Colon (tissue), 2 donors: ENCODE data around the gene PNP.

Experiments used
- FAIRE-seq: peaks from 2 replicates; lab custom pipeline; 2012; peaks lifted over from hg19 to GRCh38; lab: Jason Lieb, UNC
- donor health status: control.
- donor health status: control.

The PNP gene

DNA sequence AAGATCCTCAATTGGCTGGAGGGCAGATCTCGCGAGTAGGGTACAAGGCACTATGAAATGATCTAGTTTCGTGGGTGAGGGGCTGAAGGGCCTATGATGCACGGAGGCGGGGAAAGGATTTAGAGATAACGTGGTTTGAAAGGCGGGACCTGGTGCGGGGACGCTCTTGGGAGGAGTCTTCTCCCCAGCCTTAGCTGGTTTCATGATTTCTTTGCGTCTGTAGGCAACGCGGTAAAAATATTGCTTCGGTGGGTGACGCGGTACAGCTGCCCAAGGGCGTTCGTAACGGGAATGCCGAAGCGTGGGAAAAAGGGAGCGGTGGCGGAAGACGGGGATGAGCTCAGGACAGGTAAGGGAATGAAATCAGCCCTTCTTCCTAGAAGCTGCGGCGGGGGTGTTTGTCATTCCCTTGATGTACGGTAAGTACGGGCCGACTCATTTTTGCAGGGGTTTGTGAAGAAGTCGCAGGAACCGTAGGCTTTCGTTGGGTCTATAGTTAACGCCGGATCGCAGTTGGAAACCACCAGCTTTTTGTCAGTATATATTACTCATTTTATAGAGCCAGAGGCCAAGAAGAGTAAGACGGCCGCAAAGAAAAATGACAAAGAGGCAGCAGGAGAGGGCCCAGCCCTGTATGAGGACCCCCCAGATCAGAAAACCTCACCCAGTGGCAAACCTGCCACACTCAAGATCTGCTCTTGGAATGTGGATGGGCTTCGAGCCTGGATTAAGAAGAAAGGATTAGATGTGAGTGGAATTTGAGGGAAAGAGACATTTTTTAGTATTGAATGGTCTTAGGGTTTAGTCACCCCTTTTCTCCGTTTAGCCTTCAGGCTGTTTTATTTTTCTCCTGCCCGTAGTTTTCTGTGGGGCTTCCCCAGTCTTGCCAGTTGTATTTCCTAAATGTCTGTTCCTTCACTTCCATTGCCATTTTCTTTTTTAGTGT, 13.6 kb upstream of the PNP start:
- FAIRE-seq = no peak

DNA sequence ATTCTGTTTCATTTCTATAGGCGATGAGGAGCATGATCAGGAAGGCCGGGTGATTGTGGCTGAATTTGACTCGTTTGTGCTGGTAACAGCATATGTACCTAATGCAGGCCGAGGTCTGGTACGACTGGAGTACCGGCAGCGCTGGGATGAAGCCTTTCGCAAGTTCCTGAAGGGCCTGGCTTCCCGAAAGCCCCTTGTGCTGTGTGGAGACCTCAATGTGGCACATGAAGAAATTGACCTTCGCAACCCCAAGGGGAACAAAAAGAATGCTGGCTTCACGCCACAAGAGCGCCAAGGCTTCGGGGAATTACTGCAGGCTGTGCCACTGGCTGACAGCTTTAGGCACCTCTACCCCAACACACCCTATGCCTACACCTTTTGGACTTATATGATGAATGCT, 12.2 kb upstream of the PNP start:
- FAIRE-seq = no peak

- FAIRE-seq = no peak
Measured at GRCh38 chr14:20458031-20458789, 11.0 kb upstream of the PNP start.

DNA sequence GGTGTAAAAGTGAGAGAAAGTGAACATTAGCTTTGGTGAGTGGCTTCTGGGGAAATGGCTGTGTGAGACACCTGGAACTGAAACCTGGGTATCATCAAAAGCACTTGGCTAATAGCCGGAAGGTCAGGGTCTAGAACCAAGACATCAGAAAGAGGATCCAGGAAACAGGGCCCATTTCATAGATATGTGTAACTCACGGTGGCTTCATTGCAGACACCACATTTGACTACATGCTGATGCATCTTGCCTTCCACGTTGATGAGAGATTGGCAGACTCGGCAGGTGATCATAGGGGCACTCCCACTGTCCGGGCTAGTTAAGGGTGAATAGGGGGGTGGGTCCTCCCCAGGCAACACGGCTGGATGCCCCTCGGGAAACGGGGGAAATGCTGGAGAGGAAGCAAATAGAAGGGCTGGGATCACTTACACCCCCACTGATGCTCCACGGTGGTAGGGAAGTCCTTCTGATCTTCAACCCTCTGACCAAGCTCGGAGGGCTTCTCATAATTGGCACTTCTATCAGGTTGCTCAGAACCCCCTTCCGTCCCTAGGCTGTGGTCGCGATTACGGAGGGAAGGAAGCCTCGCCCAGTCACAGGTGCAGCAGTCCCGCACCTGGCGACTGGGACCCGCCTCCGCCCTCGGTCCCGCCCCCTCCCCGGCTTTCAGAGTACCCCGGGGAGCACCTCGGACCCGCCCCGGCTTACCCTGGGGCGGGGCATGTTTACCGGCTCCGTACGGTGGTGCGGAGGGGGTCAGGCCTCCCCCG, 8.6 kb upstream of the PNP start:
- FAIRE-seq = no peak

DNA sequence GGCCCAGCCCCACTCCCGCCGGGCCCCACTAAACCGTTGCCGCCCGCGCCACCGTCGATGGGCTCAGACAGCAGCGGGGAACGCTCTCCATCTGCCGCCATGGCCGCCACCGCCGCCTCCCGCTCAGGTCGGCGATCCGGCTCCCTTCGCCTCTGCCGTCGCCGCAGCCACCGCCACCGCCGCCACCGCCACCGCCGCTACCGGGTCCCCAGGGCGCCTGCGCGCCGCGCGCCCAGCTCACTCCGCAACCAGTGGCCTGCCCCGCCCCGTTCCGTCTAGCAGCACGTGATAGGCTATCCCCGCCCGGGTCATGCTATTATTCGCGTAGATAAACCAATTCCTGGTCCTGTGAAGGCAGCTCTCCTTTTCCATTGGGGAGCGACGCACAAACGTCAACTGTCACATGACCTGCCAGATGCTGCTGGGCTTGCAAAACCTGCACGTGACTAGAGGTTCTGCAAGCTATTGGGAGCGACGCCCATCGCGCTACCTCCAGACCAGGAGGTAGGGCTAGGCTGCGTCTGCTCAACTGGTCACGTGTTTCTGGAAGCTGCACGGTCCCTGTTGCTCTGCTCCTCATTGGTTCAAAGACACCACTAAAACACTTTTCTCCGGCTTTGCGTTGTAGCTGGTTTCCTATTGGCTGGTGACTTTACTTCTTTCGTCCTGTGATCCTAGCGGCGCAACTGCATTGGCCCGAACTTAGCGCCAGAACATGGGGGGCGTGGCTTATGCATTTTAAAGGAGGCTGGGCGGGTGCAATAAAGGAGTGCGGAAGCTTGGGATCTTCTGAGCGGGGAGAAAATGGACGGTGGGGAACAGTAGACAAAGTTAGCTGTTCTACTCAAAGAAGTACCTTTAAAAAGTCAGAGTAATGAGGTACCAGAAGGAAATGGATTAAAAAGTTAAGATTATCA, 7.7 kb upstream of the PNP start, which contains the start of gene PIP4P1:
TSS of gene PIP4P1 (minus strand) at position 210 of the 917 bp plus-strand sequence. CDS start at position 101, 109 bp downstream.
- peak; percentile 94 for FAIRE-seq

GRCh38 chr14:20468764-20469241, 403 bp upstream of the PNP start:
- no peak for FAIRE-seq

DNA sequence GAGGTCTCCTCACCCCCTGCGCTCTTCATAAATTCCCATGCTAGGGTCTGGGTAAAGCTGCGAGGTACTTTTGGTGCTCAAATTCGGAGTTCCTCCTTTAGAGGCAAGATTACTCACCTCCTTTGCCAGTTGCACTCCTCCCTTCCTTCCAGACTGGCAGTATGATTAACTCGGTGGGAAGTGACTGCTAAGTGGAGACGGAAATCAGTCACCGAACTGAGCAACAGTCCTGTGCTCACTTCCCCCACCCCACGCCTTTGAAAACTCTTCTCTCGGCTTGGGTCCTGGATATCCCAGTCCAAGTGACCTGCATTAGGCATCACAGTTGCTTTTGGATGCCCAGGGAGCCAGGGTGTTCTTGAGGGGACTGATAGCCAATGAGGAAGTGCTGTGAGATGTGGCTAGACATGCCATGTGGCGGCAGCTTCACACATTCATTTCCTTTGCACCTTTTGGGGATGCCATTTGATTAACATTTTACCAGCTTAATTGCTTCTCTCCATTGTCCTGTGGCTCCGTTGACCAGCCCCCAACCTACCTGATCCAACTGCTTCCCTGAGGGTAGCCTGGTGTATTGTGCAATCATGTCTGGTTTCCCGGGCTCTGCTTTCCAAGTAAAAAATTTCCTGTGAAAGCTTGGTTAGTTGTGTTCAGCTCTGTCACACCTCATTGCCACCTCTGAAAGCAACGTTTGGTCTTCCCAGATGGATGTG, 840 bp downstream of the PNP start:
- no peak for FAIRE-seq

DNA sequence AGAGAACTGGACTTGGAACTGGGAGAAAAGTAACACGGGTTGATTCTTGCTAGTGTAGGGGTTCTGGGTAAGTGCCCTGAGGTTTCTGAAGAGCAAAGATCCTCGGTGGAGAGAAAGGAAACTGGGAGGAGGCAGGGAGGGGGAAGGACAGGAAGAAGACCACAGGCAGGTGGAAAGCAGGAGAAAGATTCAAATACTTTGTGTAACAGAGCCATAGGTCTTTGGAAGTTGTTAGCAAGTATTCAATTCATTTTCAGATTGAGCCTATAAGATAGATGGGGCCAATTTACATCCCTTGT, 1.3 kb downstream of the PNP start:
- no peak for FAIRE-seq

DNA sequence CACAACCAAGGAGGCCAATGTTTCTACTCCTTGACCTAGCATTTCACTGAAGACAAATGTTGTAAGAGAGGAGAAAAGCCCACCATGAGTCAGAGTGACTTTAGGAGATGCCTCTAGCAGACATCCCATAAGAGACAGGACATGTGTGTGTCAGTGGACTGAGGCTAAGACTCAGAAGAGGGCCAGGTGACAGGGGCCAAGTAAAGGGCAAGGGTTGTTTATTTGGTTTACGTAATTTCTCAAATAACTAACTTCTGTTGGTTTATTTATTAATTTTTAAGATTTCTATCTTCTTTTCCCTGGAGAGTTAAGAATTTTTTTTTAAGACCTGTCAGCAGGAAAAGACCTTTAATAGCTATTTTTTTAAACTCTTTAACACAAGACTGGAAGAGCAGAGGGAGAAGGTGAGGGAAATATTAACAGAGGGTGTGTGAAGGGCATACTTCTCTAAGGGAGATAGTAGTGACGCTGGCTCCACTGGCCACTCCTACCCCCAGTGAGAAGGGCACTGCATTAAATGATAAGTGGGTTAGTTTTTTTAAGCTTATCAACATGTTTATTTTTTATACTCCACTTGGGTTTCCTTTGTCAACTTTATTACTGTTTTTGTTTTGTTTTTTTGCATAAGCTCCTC, 3.4 kb downstream of the PNP start:
- FAIRE-seq = no peak

GRCh38 chr14:20476776-20477175, 7.6 kb downstream of the PNP start:
- no peak for FAIRE-seq

DNA sequence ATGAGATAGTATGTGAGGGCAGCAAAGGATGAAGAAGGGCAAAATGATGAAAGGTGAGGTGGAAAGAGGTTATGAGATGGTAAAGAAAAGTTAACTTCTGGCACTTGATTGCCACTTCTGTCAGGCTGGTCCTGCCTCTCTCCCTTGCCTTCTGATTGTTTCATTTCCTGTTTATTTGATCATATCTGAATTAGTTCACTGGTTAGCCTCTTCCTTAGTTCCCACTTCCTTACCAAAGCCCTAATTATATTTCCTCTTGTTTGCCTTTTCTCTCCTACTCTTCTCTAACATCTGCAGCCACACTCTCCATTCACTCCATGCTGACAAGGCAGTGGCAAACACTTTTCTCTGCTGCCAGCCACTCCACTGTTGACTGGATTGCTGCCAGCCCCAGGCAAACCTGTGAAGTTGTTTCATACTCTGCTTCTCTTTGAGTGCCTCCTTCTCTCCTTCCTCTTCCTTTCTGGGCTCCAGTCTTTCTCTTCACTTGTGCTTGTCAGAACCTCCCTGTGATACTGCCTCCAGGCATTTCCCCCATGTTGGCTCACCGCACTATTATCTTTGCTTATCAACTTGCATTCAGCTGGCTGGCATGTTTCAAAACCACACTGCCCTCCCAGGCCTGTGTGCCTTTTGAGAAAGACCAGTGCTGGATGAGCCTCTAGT, 8.1 kb downstream of the PNP start:
- FAIRE-seq = no peak

DNA sequence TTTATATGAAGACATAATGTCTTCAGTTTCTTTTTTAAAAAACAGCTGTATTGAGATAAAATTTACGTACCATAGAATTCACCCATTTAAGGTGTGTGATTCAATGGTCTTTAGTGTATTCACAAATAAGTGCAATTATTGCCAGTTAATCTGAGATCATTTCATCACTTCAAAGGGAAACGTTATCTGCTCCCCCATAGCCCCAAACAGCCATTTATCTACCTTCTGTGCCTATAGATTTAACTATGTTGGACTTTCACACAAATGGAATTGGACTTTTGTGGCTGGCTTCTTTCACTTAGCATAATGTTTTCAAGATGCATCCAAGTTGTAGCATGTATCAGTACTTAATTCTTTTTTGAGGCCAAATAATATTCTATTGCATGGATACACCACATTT, 9.7 kb downstream of the PNP start:
- FAIRE-seq = no peak

DNA sequence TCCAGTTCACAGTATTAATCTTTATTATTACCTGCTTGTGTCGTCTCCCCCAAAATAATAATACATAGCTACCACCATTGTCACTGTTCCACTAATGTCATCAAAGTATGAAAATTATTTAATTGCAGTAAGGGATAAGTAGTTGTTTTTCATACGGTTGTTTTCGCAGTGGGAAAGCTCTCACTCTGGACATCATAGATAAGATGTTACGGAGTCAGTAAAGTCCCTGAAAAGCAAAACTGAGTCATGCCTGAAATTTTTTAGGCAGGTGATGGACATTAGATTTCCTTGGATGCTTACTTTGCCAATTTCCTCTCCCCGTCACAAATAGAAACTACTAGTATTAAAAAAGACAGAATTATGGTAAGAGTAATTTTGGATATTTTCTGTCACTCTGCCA, 13.2 kb downstream of the PNP start:
- no peak for FAIRE-seq

DNA sequence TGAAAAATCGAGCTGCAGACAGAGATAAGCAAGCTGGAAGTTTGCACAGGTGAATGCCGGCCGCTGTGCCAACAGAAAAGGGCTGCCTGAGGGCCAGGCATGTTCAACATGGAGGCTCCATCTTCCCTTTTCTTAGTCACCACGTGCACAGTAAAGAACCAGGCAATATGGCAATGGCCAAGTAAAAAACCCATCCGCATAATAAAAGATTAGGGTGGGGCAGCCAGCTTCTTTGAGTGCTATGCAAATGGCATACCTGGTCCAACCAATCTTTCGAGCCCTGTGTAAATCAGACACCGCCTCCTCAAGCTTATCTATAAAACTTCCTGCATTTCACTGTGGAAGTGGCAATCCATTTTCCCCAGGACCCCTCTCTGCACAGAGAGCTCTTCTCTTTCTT, 16.7 kb downstream of the PNP start:
- FAIRE-seq = no peak

- FAIRE-seq = no peak
Measured at GRCh38 chr14:20486684-20487395, 17.6 kb downstream of the PNP start.

GRCh38 chr14:20487396-20487725, 18.2 kb downstream of the PNP start:
- FAIRE-seq = no peak

GRCh38 chr14:20489093-20489994, 20.1 kb downstream of the PNP start:
- no peak for FAIRE-seq

DNA sequence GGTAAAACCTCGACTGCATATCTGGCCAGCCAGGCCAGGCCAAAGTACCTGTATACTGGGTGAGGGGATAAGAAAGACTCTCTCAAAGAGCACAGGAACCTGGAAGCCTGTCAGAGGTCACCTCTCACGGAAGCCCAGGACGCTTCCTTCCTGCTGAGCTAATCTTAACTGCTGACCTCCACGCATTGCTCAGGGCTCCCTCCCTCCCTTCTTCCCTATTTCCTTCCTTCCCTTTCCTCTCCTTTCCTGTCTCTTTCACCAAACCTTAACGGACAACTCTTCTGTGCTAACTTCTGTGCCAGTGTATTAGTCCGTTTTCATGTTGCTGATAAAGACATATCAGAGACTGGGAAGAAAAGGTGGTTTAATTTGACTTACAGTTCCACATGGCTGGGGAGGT, 21.4 kb downstream of the PNP start:
- no peak for FAIRE-seq
